DMS114 treated with DMSO at 0.1 percent for 48 hours (cell line): Measurements from ENCODE around the gene ATRNL1.
"Not testable (repeated sequence)": the region's sequence is repeated elsewhere in the genome, so short reads cannot be mapped to it uniquely, and the experiment has no call there.

Source experiments
- DNase-seq: peaks from one replicate; lab custom pipeline; 2025; ENCODE audit not compliant: unreplicated experiment; lab: John Stamatoyannopoulos, UW

The ATRNL1 gene

GRCh38 chr10:115092258-115092554, 959 bp upstream of the ATRNL1 start:
- DNase-seq, result no peak

- DNase-seq, result peak; percentile 30
These were observed 445 bp upstream of the ATRNL1 start for GRCh38 chr10:115092555-115093285.

GRCh38 chr10:115093776-115094408, 727 bp downstream of the ATRNL1 start:
- no peak for DNase-seq

- no peak for DNase-seq
These were observed 1.4 kb downstream of the ATRNL1 start for GRCh38 chr10:115094416-115095140.

GRCh38 chr10:115095758-115096157, 2.6 kb downstream of the ATRNL1 start:
- no peak for DNase-seq

- DNase-seq, result no peak
These were observed 10.5 kb downstream of the ATRNL1 start for GRCh38 chr10:115103700-115104099.

GRCh38 chr10:115105411-115105810, 12.2 kb downstream of the ATRNL1 start:
- not testable (repeated sequence) for DNase-seq

GRCh38 chr10:115107830-115108229, 14.7 kb downstream of the ATRNL1 start:
- no peak for DNase-seq

- no peak for DNase-seq
These were observed 24.1 kb downstream of the ATRNL1 start for GRCh38 chr10:115117301-115117700.

GRCh38 chr10:115118346-115118745, 25.2 kb downstream of the ATRNL1 start:
- DNase-seq, result no peak

GRCh38 chr10:115125505-115125904, 32.3 kb downstream of the ATRNL1 start:
- DNase-seq, result no peak

GRCh38 chr10:115129752-115130151, 36.6 kb downstream of the ATRNL1 start:
- peak; percentile 68 for DNase-seq

GRCh38 chr10:115136616-115137015, 43.5 kb downstream of the ATRNL1 start:
- DNase-seq, result no peak

GRCh38 chr10:115141254-115141653, 48.1 kb downstream of the ATRNL1 start:
- peak; percentile 15 for DNase-seq

GRCh38 chr10:115157357-115157756, 64.2 kb downstream of the ATRNL1 start:
- DNase-seq, result no peak

- DNase-seq, result no peak
These were observed 70.0 kb downstream of the ATRNL1 start for GRCh38 chr10:115163129-115163528.

- no peak for DNase-seq
These were observed 71.1 kb downstream of the ATRNL1 start for GRCh38 chr10:115164220-115164619.

- DNase-seq, result no peak
These were observed 74.6 kb downstream of the ATRNL1 start for GRCh38 chr10:115167751-115168150.

- DNase-seq, result peak; percentile 33
These were observed 78.3 kb downstream of the ATRNL1 start for GRCh38 chr10:115171392-115171960.

GRCh38 chr10:115173915-115174443, 80.8 kb downstream of the ATRNL1 start:
- no peak for DNase-seq

GRCh38 chr10:115207276-115207675, 114.1 kb downstream of the ATRNL1 start:
- DNase-seq, result not testable (repeated sequence)

GRCh38 chr10:115209133-115209532, 116.0 kb downstream of the ATRNL1 start:
- no peak for DNase-seq
